Psoas muscle (tissue), 8 donors: ENCODE data around the gene INPP5F. TPM values are rescaled to one million over a fixed set of nuclear protein-coding genes. Genes with fewer than 3 reads are reported as not detected.
A peak's percentile ranks its signal among the peaks of the same experiment; 100 is the strongest.

Experiments
- ATAC-seq, 4 donors: fragments of 200-7000 bp; cut with Tn5 transposase; one replicate each; pipeline ENCODE4 v1.9.1; 2020; ENCODE audit warnings: moderate library complexity in 3 of 4, mild to moderate bottlenecking in 2 of 4
- DNase-seq, 2 donors: peaks; one replicate each; pipeline ENCODE4 v3.0.0-alpha.2; 2020
- H3K27ac ChIP-seq: fragments of 200-600 bp; one replicate; pipeline ENCODE4 v1.8.0; 2022
- H3K27me3 ChIP-seq, 3 donors: fragments of 200-600 bp in 1 of 3; one replicate each; pipeline versions ENCODE4 v1.6.1 to v1.8.0; 2013 to 2022; ENCODE audit warnings: low read length in 2 of 3, mild to moderate bottlenecking in 2 of 3, moderate library complexity in 1 of 3; ENCODE audit not compliant: insufficient read depth in 3 of 3
- H3K36me3 ChIP-seq, 2 donors: fragments of 200-600 bp in 1 of 2; one replicate each; pipeline versions ENCODE4 v1.6.1 to v1.8.0; 2013 to 2022; ENCODE audit warnings: low read depth in 1 of 2, mild to moderate bottlenecking in 1 of 2, moderate library complexity in 1 of 2; ENCODE audit not compliant: insufficient read depth in 1 of 2
- H3K4me1 ChIP-seq: fragments of 200-600 bp; one replicate; pipeline ENCODE4 v1.8.0; 2022
- H3K4me3 ChIP-seq: fragments of 200-600 bp; one replicate; pipeline ENCODE4 v1.8.0; 2022; ENCODE audit warnings: mild to moderate bottlenecking
- H3K9me3 ChIP-seq: fragments of 200-600 bp; one replicate; pipeline ENCODE4 v1.8.0; 2022
- CTCF ChIP-seq: fragments of 200-600 bp; IDR thresholded peaks from one replicate; pipeline ENCODE4 v1.8.0; 2022; ENCODE audit warnings: antibody characterized with exemption
- WGBS, 3 donors: extraction: QIAGEN DNeasy Blood & Tissue Kit; methylation state at CpG; one replicate each; pipeline versions ENCODE4 v1.1.6 to v1.1.7; 2013; 5-methylcytosine and 5-hydroxymethylcytosine counted together
- intact Hi-C, 2 donors: fragments of 100-400 bp; cut with DNase I; formaldehyde crosslinking; loops; one replicate each; pipeline versions ENCODE4 v1.11.0 to v1.14.2; 2022
- polyA plus RNA-seq, 3 donors: library from polyadenylated mRNA; stranded (reverse); fragments of 200-250 nt; gene quantifications; one replicate each; pipeline ENCODE4 v1.2.3, GENCODE V29; 2013
- total RNA-seq, 4 donors: library from RNA; stranded (reverse); fragmentation: NEBNext Ultra II Directional in 2 of 4; extraction: Animal tissue kit (Norgen Biotek cat#: 25700) in 2 of 4; gene quantifications; one replicate each; pipeline versions ENCODE4 v1.2.1 to v1.2.4, GENCODE V29; 2021 to 2023
- donor health status: healthy with polysubstance abuse.
- donor health status: DM: no; HTN: no; CAD: no; lungs with moderate emphysema.
- donor health status: Bipolar disorder and iron deficiency.
- donor health status: healthy.
- donor health status: DM: yes; HTN: yes; CAD: no.
- donor health status: DM: no; HTN: no; CAD: no.
- donor health status: DM: no; HTN: no; CAD: no.
- donor health status: DM: yes; HTN: yes; CAD: no.

Gene INPP5F
- total and polyA plus RNA-seq, 7 donors = 6.0 to 12.3 (median 10.0) TPM

GRCh38 chr10:119803264-119803663, 77.4 kb downstream of the INPP5F start:
- no peaks in the 10 kb centered on the region for H3K27me3 ChIP-seq
- TF ChIP-seq CTCF = no peak
- intact Hi-C loops = no loop called here
- ATAC-seq = peak; percentile 61 to 91 (median 83)
- no peak for DNase-seq
- no peaks in the 10 kb centered on the region for H3K9me3 ChIP-seq
- 44 to 78% (median 69%) methylated on average over 1 of the region's 1 CpG for WGBS, 3 donors
- H3K4me3 ChIP-seq = no peak overlapping the region
- H3K36me3 ChIP-seq = peaks cover 0 to 45% of the 10 kb centered on the region in 2 donors
- peak overlapping the region; percentile 21 for H3K27ac ChIP-seq
- H3K4me1 ChIP-seq = peaks cover 9% of the 10 kb centered on the region

GRCh38 chr10:119805702-119806230, 79.9 kb downstream of the INPP5F start:
- TF ChIP-seq CTCF = no peak
- Histone ChIP-seq H3K4me3 (no peak overlapping the region), H3K27ac (no peak overlapping the region), H3K36me3 (peaks cover 0 to 46% of the 10 kb centered on the region in 2 donors), H3K27me3 (no peaks in the 10 kb centered on the region), H3K9me3 (no peaks in the 10 kb centered on the region), H3K4me1 (peaks cover 9% of the 10 kb centered on the region)
- no peak for DNase-seq
- no peak for ATAC-seq
- intact Hi-C loops = loop anchor here in 1 of 2 donors (5.0 kb wide), 1 partner anchor 53 kb away; no protein-coding TSS in a partner anchor
- WGBS, 3 donors = 72 to 73% (median 72%) methylated on average over 5 of the region's 5 CpGs

GRCh38 chr10:119806334-119807130, 80.7 kb downstream of the INPP5F start:
- ATAC-seq = no peak
- peaks cover 9% of the 10 kb centered on the region for H3K4me1 ChIP-seq
- no peaks in the 10 kb centered on the region for H3K27me3 ChIP-seq
- H3K27ac ChIP-seq = no peak overlapping the region
- H3K4me3 ChIP-seq = no peak overlapping the region
- peaks cover 0 to 50% of the 10 kb centered on the region in 2 donors for H3K36me3 ChIP-seq
- DNase-seq = no peak
- no peak for TF ChIP-seq CTCF
- H3K9me3 ChIP-seq = no peaks in the 10 kb centered on the region
- 94 to 97% (median 96%) methylated on average over 11 of the region's 11 CpGs for WGBS, 3 donors
- intact Hi-C loops = loop anchor here in 1 of 2 donors (5.0 kb wide), 1 partner anchor 54 kb away; no protein-coding TSS in a partner anchor

GRCh38 chr10:119807960-119808697, 82.3 kb downstream of the INPP5F start:
- WGBS, 3 donors = 92 to 95% (median 93%) methylated on average over 3 of the region's 3 CpGs
- TF ChIP-seq CTCF = no peak
- intact Hi-C loops = loop anchor here in 1 of 2 donors (5.0 kb wide), 1 partner anchor 56 kb away; no protein-coding TSS in a partner anchor

More at GRCh38 chr10:119807960-119808697, 82.3 kb downstream of the INPP5F start:
- Histone ChIP-seq H3K4me1 (peaks cover 6% of the 10 kb centered on the region), H3K4me3 (no peak overlapping the region), H3K27ac (no peak overlapping the region), H3K27me3 (no peaks in the 10 kb centered on the region), H3K9me3 (no peaks in the 10 kb centered on the region), H3K36me3 (peaks cover 0 to 51% of the 10 kb centered on the region in 2 donors)
- no peak for DNase-seq
- ATAC-seq = no peak
